Neural cell (in vitro differentiated cells): ENCODE results near the gene RIC1. TPM values are rescaled to one million over a fixed set of nuclear protein-coding genes. Genes with fewer than 3 reads are reported as not detected.
"Not testable (repeated sequence)": the region's sequence is repeated elsewhere in the genome, so short reads cannot be mapped to it uniquely, and the experiment has no call there.

ENCODE experiments used
- H2AFZ ChIP-seq: fragments of 200-600, 300-800 bp; sonication (generic), shearing (Covaris generic); 2 replicates; pipeline ENCODE4 v1.6.0; 2014; ENCODE audit warnings: low read depth, mild to moderate bottlenecking, antibody characterized with exemption, low read length, moderate library complexity
- H3F3A ChIP-seq: fragments of 200-600 bp; shearing (Covaris generic); 2 replicates; pipeline ENCODE4 v1.6.1; 2016; ENCODE audit warnings: mild to moderate bottlenecking, moderate library complexity, mixed read lengths, antibody characterized with exemption, low read length; ENCODE audit not compliant: insufficient read depth, poor library complexity, severe bottlenecking
- H3K27ac ChIP-seq: fragments of 200-600, 300-800 bp; sonication (generic), shearing (Covaris generic); 2 replicates; pipeline ENCODE4 v1.5.1; 2014; ENCODE audit warnings: mild to moderate bottlenecking, low read length, moderate library complexity
- H3K27me3 ChIP-seq: fragments of 300-800, 200-600 bp; sonication (generic), shearing (Covaris generic); 2 replicates; pipeline ENCODE4 v1.6.0; 2014; ENCODE audit warnings: mild to moderate bottlenecking, low read depth, low read length, moderate library complexity; ENCODE audit not compliant: insufficient read depth
- H3K36me3 ChIP-seq: fragments of 300-800, 200-600 bp; sonication (generic), shearing (Covaris generic); 2 replicates; pipeline ENCODE4 v1.5.1; 2014; ENCODE audit warnings: mild to moderate bottlenecking, antibody characterized with exemption, low read length, moderate library complexity; ENCODE audit not compliant: insufficient read depth
- H3K4me2 ChIP-seq: fragments of 300-800, 200-600 bp; sonication (generic), shearing (Covaris generic); 2 replicates; pipeline ENCODE4 v1.6.0; 2014; ENCODE audit warnings: mild to moderate bottlenecking, low read length
- H3K4me3 ChIP-seq: fragments of 300-800, 200-600 bp; sonication (generic), shearing (Covaris generic); 2 replicates; pipeline ENCODE4 v1.5.1; 2014; ENCODE audit warnings: mild to moderate bottlenecking, low read length, moderate library complexity
- H3K79me2 ChIP-seq: fragments of 200-600 bp; shearing (Covaris generic); replicated peaks from 2 replicates; pipeline ENCODE4 v1.6.0; 2014; ENCODE audit warnings: mild to moderate bottlenecking, low read length, moderate library complexity; ENCODE audit not compliant: insufficient read depth
- H3K9ac ChIP-seq: fragments of 300-800, 200-600 bp; sonication (generic), shearing (Covaris generic); 2 replicates; pipeline ENCODE4 v1.6.1; 2016; ENCODE audit warnings: mild to moderate bottlenecking, low read length, mixed read lengths
- H3K9me2 ChIP-seq: fragments of 200-600 bp; shearing (Covaris generic); 2 replicates; pipeline ENCODE4 v1.6.1; 2016; ENCODE audit warnings: mild to moderate bottlenecking, low read length, mixed read lengths; ENCODE audit not compliant: insufficient read depth
- H3K9me3 ChIP-seq: fragments of 200-600, 300-800 bp; sonication (generic), shearing (Covaris generic); 2 replicates; pipeline ENCODE4 v1.6.1; 2016; ENCODE audit warnings: mild to moderate bottlenecking, mixed run types, low read length, moderate library complexity, mixed read lengths
- H4K20me1 ChIP-seq: fragments of 200-600 bp; shearing (Covaris generic); 2 replicates; pipeline ENCODE4 v1.6.1; 2016; ENCODE audit warnings: mild to moderate bottlenecking, mixed run types; ENCODE audit not compliant: insufficient read depth
- CTCF ChIP-seq: fragments of 450-650 bp; IDR thresholded peaks from 2 replicates; pipeline ENCODE4 v1.5.1; 2014; ENCODE audit warnings: antibody characterized with exemption, mild to moderate bottlenecking, moderate library complexity; ENCODE audit not compliant: poor library complexity, severe bottlenecking
- EP300 ChIP-seq: fragments of 450-650 bp; conservative IDR thresholded peaks from 2 replicates; pipeline ENCODE4 v1.6.1; 2014; ENCODE audit warnings: antibody characterized with exemption, mild to moderate bottlenecking, moderate library complexity; ENCODE audit not compliant: poor library complexity, severe bottlenecking
- EZH2 ChIP-seq: fragments of 200-600, 300-800 bp; shearing (Covaris generic), sonication (generic); IDR thresholded peaks from 2 replicates; pipeline ENCODE4 v1.6.1; 2014; ENCODE audit warnings: antibody characterized with exemption, low read length, borderline replicate concordance, mild to moderate bottlenecking; ENCODE audit not compliant: insufficient read depth, poor library complexity, severe bottlenecking
- MXI1 ChIP-seq: fragments of 450-650 bp; conservative IDR thresholded peaks from 2 replicates; pipeline ENCODE4 v1.6.1; 2014; ENCODE audit warnings: antibody characterized with exemption, mild to moderate bottlenecking; ENCODE audit not compliant: poor library complexity, severe bottlenecking
- POLR2AphosphoS5 ChIP-seq: IDR thresholded peaks from 2 replicates; pipeline ENCODE4 v1.6.1; 2012
- RAD21 ChIP-seq: fragments of 450-650 bp; conservative IDR thresholded peaks from 2 replicates; pipeline ENCODE4 v1.6.1; 2014; ENCODE audit warnings: antibody characterized with exemption, mild to moderate bottlenecking, moderate library complexity
- REST ChIP-seq: IDR thresholded peaks from 2 replicates; pipeline ENCODE4 v1.6.1; 2012; ENCODE audit warnings: borderline replicate concordance
- SMC3 ChIP-seq: fragments of 450-650 bp; conservative IDR thresholded peaks from 2 replicates; pipeline ENCODE4 v1.6.1; 2014; ENCODE audit warnings: antibody characterized with exemption, mild to moderate bottlenecking, moderate library complexity; ENCODE audit not compliant: poor library complexity
- TAF1 ChIP-seq: IDR thresholded peaks from 2 replicates; pipeline ENCODE4 v1.6.1; 2012; ENCODE audit warnings: low read depth
- polyA plus RNA-seq: library from polyadenylated mRNA; depleted of rRNA; stranded (reverse); fragments of >200 nt; gene quantifications from 2 replicates; pipeline ENCODE4 v1.2.3, GENCODE V29; 2014

The RIC1 gene
- polyA plus RNA-seq, 1 donor from 2014 or later = 9.9 TPM

- H3K27me3 ChIP-seq, H3K36me3 ChIP-seq, H3K4me2 ChIP-seq, H3F3A ChIP-seq, H4K20me1 ChIP-seq, H3K9me3 ChIP-seq, H3K27ac ChIP-seq, H3K9ac ChIP-seq, H3K9me2 ChIP-seq, H3K4me3 ChIP-seq, H3K79me2 ChIP-seq, H2AFZ ChIP-seq: not testable (repeated sequence)
Observed at GRCh38 chr9:5783420-5783819, 154.5 kb downstream of the RIC1 start.

- no peak for TF ChIP-seq MXI1
- TF ChIP-seq EZH2 = no peak
- TF ChIP-seq RAD21 = no peak
- TF ChIP-seq POLR2AphosphoS5 = no peak
- TF ChIP-seq CTCF = no peak
- TF ChIP-seq EP300 = no peak
- no peak for TF ChIP-seq REST
- TF ChIP-seq TAF1 = no peak
- no peak for TF ChIP-seq SMC3
- H3F3A ChIP-seq = no peaks in the 10 kb centered on the region
Observed at GRCh38 chr9:5783982-5784381, 155.1 kb downstream of the RIC1 start.

More at GRCh38 chr9:5783982-5784381, 155.1 kb downstream of the RIC1 start:
- Histone ChIP-seq H3K9me3 (no peaks in the 10 kb centered on the region), H3K27ac (no peak overlapping the region), H3K36me3 (no peaks in the 10 kb centered on the region), H3K9ac (no peak overlapping the region), H4K20me1 (no peaks in the 10 kb centered on the region), H3K4me2 (no peak overlapping the region), H3K79me2 (no peaks in the 10 kb centered on the region), H2AFZ (no peak overlapping the region), H3K9me2 (no peaks in the 10 kb centered on the region), H3K27me3 (no peaks in the 10 kb centered on the region), H3K4me3 (no peak overlapping the region)
